DLD1 (cell line): ENCODE data around the gene KSR2.

ENCODE experiments used
- in situ Hi-C: cut with HindIII; loops from 2 replicates; pipeline ENCODE4 v1.10.0; 2017; ENCODE audit warnings: low sequenced_read_pairs

KSR2 gene

GRCh38 chr12:117481470-117481869 is 487.3 kb downstream of the KSR2 start:
- in situ Hi-C loops = no loop called here

- in situ Hi-C loops = no loop called here
Observed at GRCh38 chr12:117476341-117476740, 492.4 kb downstream of the KSR2 start.

GRCh38 chr12:117473856-117474255 is 494.9 kb downstream of the KSR2 start:
- in situ Hi-C loops = loop anchor here (5.0 kb wide), 1 partner anchor 98 kb away; no protein-coding TSS in a partner anchor

- in situ Hi-C loops = loop anchor here (5.0 kb wide), 1 partner anchor 99 kb away; no protein-coding TSS in a partner anchor
Observed at GRCh38 chr12:117472983-117473382, 495.8 kb downstream of the KSR2 start.

- in situ Hi-C loops = loop anchor here (5.0 kb wide), 1 partner anchor 101 kb away; no protein-coding TSS in a partner anchor
Observed at GRCh38 chr12:117470804-117471203, 498.0 kb downstream of the KSR2 start.

- in situ Hi-C loops = loop anchor here (5.0 kb wide), 1 partner anchor 102 kb away; no protein-coding TSS in a partner anchor
Observed at GRCh38 chr12:117469883-117470483, 498.8 kb downstream of the KSR2 start.

- in situ Hi-C loops = no loop called here
Observed at GRCh38 chr12:117468016-117468415, 500.8 kb downstream of the KSR2 start.

- in situ Hi-C loops = no loop called here
Observed at GRCh38 chr12:117467588-117467987, 501.2 kb downstream of the KSR2 start.

- in situ Hi-C loops = no loop called here
Observed at GRCh38 chr12:117466677-117467362, 502.0 kb downstream of the KSR2 start.

GRCh38 chr12:117461732-117462131 is 507.1 kb downstream of the KSR2 start:
- in situ Hi-C loops = no loop called here

- in situ Hi-C loops = no loop called here
Observed at GRCh38 chr12:117459229-117459628, 509.6 kb downstream of the KSR2 start.

- in situ Hi-C loops = no loop called here
Observed at GRCh38 chr12:117457189-117457588, 511.6 kb downstream of the KSR2 start.

- in situ Hi-C loops = no loop called here
Observed at GRCh38 chr12:117456076-117456475, 512.7 kb downstream of the KSR2 start.

- in situ Hi-C loops = no loop called here
Observed at GRCh38 chr12:117453961-117454360, 514.8 kb downstream of the KSR2 start.

- in situ Hi-C loops = no loop called here
Observed at GRCh38 chr12:117452112-117452511, 516.7 kb downstream of the KSR2 start.

GRCh38 chr12:117450209-117450608 is 518.6 kb downstream of the KSR2 start:
- in situ Hi-C loops = no loop called here

GRCh38 chr12:117447665-117448366 is 521.0 kb downstream of the KSR2 start:
- in situ Hi-C loops = no loop called here

- in situ Hi-C loops = no loop called here
Observed at GRCh38 chr12:117444781-117445180, 524.0 kb downstream of the KSR2 start.

GRCh38 chr12:117441751-117442150 is 527.0 kb downstream of the KSR2 start:
- in situ Hi-C loops = no loop called here

- in situ Hi-C loops = no loop called here
Observed at GRCh38 chr12:117440384-117440783, 528.4 kb downstream of the KSR2 start.

GRCh38 chr12:117439531-117440001 is 529.2 kb downstream of the KSR2 start:
- in situ Hi-C loops = no loop called here

GRCh38 chr12:117438809-117439208 is 530.0 kb downstream of the KSR2 start:
- in situ Hi-C loops = no loop called here
